Measurements from ENCODE around the gene PSPC1.

The PSPC1 gene

DNA sequence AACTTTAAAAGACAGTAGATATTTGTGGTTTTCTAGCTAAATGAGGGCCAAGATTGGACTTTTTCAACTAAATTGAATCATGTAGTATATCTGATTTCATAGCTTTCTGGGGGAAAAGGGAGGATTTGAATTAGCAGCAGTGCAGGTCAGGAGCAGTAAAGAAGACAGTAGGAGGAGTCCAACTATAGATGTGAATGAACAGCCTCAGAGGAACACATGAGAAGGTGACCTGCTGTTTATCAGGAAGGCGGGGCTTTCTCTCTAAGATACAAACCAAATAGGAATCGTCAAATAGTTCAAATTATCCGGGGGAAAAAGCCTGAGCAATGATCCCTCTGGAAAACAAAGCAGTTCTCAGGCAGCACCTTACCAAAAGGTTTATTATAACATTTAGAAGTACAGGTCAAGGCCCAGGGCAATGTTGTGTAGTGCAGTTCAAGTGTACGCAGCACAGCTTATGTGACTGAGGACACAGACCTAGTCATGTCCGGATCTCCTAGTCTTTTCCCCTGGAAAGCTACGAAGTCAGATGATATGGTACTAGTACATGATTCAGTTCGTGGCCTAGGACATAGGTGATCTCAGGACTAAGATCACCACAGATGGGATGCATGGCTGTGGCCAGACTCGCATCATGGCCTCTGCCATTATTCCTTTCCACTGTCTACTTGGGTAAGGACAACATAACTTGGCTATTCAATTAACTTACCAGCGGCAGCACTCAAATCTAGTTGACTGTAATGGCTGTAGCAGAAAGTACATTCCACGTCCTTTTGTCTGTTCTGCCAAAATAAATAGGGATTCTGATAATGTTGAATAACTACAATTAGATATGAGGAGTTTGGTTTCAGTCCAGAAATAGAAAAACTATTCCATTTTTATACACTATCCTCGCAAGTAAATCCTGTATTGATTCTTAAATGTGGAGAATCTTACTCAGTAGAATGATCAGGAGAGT, 109.0 kb downstream of the PSPC1 start:
- TF ChIP-seq, protein P1, sequence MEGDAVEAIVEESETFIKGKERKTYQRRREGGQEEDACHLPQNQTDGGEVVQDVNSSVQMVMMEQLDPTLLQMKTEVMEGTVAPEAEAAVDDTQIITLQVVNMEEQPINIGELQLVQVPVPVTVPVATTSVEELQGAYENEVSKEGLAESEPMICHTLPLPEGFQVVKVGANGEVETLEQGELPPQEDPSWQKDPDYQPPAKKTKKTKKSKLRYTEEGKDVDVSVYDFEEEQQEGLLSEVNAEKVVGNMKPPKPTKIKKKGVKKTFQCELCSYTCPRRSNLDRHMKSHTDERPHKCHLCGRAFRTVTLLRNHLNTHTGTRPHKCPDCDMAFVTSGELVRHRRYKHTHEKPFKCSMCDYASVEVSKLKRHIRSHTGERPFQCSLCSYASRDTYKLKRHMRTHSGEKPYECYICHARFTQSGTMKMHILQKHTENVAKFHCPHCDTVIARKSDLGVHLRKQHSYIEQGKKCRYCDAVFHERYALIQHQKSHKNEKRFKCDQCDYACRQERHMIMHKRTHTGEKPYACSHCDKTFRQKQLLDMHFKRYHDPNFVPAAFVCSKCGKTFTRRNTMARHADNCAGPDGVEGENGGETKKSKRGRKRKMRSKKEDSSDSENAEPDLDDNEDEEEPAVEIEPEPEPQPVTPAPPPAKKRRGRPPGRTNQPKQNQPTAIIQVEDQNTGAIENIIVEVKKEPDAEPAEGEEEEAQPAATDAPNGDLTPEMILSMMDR (IDR thresholded peaks at IDR 0.05; ENCODE audit: low read depth, low read length, missing control alignments): no peak
- no peak for DNase-seq (ENCODE audit: extremely low read depth, low read depth)
- no peak overlapping the region for H3K4me3 ChIP-seq (replicated peaks; ENCODE audit: low read depth, low read length)

DNA sequence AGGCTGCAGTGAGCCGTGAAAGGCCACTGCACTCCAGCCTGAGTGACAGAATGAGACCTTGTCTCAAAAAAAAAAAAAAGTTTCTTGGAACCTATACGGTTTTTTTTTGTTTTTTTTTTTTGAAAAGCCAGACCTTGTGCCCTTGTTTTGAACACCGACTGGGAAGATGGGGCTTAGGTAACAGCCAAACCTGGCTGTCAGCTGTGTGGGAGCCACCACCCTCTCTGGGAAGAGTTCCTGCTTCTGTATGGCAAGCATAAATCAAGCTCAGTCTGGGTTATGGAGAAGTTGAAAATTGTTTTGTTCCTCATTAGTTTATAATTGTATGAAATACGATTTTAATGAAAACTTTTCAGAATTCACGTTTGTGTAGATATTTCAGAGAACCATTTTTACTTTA, 109.8 kb downstream of the PSPC1 start:
- DNase-seq (ENCODE audit: extremely low read depth, low read depth): no peak
- TF ChIP-seq, protein P1 (IDR thresholded peaks at IDR 0.05; ENCODE audit: low read depth, low read length, missing control alignments): no peak
- no peak overlapping the region for H3K4me3 ChIP-seq (replicated peaks; ENCODE audit: low read depth, low read length)

DNA sequence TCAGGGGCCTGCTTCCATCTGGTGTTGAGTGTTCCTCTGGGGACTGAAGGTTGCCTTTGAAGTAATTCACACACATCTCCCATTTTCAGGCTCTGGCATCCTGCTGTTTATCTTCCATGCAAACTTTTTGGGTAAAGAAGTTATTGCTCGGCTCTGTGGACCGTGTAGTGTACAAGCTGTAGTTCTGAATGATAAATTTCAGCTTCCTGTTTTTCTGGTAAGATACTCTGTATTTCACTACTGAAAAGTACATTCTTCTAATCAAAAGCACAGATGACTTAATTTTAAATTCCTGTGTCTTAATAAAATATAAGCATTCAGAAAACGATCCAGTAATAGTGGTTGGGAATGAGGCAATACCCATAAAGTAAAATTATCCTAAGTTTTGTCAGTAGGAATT, 112.6 kb downstream of the PSPC1 start:
- TF ChIP-seq, protein P1 (IDR thresholded peaks at IDR 0.05; ENCODE audit: low read depth, low read length, missing control alignments): no peak
- H3K4me3 ChIP-seq (replicated peaks; ENCODE audit: low read depth, low read length): no peak overlapping the region
- DNase-seq (ENCODE audit: extremely low read depth, low read depth): no peak

DNA sequence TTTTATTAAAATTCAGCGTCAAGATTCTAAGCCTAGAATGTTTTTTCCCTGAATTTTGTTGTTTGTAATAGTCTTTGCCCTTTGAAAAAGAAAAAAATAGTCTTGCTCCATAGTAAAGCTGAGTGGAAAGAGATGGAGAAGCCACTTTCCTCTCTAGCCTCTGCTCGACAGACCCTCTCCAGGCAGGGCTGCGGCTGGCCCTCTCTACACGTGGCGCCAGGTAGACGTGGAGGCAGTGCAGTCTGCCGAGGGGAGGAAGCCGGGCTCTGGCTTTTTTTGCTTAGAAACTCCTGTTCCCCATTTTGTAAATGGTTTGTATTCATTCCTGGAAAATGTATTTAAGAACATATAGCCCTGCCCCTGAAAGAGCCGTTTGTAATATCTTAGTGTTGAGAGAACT, 114.0 kb downstream of the PSPC1 start:
- DNase-seq (ENCODE audit: extremely low read depth, low read depth): no peak
- H3K4me3 ChIP-seq (replicated peaks; ENCODE audit: low read depth, low read length): no peak overlapping the region
- TF ChIP-seq, protein P1 (IDR thresholded peaks at IDR 0.05; ENCODE audit: low read depth, low read length, missing control alignments): no peak

DNA sequence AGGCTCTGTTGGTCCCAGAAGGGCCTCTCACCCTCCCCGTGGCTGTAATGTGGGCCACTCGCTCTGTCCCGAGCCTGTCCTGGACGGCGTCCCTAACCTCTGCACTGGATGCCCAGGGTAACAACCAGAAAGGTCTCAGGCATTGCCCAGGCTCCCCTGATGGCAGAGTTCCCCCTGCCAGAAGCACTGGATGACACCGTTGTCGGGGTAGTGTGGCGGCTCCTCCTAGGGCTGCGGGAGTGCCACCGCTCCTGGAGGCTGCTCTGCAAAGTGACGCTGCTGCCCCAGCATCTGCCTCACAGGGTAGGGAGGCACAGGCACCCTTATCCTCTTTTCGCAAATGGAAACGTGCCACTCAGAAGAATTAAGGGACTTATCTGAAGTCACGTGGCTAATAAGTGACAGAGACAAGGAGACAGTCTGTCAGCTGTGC, 117.3 kb downstream of the PSPC1 start:
- TF ChIP-seq, protein P1 (IDR thresholded peaks at IDR 0.05; ENCODE audit: low read depth, low read length, missing control alignments): no peak
- no peak for DNase-seq (ENCODE audit: extremely low read depth, low read depth)
- H3K4me3 ChIP-seq (replicated peaks; ENCODE audit: low read depth, low read length): no peak overlapping the region

DNA sequence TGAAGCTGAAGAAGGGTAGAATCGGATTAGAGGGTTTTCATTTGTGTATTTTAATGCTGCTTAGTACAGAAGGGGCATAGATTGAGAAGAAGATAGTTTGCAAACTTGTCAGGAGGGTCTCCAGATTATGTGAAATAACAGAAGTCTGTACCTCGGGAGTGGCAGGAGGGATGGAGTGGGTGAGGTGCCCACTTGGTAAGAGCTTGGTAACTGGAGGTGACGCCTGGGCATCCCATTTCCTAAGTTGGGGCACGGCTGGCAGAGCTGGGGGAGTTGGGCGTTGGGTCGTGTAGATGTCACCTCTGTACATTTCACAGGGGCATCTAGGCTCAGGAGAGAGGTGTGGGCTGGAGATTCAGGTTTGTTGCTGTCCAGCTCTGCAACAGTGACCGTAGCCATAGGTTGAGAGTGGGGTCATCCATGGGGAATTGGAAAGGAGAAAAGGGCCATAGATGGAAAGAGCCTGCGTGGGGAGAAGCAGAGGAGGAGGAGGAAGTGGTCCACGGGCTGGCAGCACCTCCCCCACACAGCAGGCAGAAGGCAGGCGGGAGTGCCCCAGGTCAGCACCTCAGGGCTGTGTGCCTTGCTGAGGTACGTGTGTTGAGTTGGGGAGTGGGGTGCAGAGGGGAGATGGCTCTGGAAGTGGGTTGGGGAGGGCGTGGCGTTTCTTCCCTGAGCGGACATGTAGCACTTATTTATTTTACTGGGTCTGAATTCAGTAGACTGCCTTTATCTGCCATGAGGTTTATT, 118.1 kb downstream of the PSPC1 start:
- TF ChIP-seq, protein P1 (IDR thresholded peaks at IDR 0.05; ENCODE audit: low read depth, low read length, missing control alignments): no peak

More for the DNA sequence above, 118.1 kb downstream of the PSPC1 start:
- no peak for DNase-seq (ENCODE audit: extremely low read depth, low read depth)
- H3K4me3 ChIP-seq (replicated peaks; ENCODE audit: low read depth, low read length): no peak overlapping the region
